A549 treated with RU486 at 1 μM for 4 hours (cell line): ENCODE data around the gene UHRF1. TPM values are rescaled to one million over a fixed set of nuclear protein-coding genes. Genes with fewer than 3 reads are reported as not detected.

Experiments used
- total RNA-seq: library from RNA; stranded (reverse); fragments of 200-300 nt; extraction: Qiagen RNA extraction; gene quantifications from 5 replicates; pipeline ENCODE4 v1.2.3, GENCODE V29; 2022; ENCODE audit warnings: low read depth

Gene UHRF1
- 38.8 to 53.2 TPM (median 46.2 TPM) in 5 replicates for total RNA-seq

DNA sequence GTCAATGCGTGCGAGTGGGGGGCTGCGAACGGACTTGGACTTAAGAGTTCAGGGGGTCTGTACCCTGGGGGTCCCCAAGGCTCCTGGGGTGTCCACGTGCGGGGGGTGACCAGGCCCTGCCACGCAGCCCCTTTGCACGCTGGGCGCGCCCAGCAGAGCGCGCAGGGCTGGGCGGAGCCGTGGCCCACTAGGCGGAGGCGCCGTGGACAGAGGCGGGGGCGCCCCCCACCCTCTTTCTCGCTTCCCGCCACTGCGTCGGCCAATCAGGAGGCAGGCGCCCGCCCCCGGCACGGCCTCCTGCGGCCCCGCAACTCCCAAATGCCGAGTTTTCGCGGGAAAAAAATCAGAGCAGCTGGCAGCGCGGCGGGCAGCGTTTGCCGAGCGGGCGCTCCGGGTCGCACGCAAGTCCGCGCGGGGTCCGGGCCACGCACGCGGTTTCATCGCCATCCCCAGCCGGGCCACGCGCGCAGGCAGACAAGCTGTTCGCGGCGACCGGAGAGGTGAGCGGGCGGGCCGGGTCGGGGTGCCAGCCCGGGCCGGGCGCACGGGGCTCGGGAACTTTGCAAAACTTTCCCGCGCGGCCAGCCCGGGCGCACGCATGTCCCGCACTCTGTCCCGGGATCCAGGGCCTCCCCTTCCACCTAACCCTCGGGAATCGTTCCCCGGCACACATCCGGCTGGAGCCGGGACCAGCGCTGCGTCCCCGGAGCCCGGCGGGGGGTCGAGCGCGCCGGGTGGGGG lies at the start of gene UHRF1:
TSS of gene UHRF1 (plus strand) at position 346 of the 741 bp plus-strand sequence. CDS start 1,385 bp downstream, outside the sequence.

DNA sequence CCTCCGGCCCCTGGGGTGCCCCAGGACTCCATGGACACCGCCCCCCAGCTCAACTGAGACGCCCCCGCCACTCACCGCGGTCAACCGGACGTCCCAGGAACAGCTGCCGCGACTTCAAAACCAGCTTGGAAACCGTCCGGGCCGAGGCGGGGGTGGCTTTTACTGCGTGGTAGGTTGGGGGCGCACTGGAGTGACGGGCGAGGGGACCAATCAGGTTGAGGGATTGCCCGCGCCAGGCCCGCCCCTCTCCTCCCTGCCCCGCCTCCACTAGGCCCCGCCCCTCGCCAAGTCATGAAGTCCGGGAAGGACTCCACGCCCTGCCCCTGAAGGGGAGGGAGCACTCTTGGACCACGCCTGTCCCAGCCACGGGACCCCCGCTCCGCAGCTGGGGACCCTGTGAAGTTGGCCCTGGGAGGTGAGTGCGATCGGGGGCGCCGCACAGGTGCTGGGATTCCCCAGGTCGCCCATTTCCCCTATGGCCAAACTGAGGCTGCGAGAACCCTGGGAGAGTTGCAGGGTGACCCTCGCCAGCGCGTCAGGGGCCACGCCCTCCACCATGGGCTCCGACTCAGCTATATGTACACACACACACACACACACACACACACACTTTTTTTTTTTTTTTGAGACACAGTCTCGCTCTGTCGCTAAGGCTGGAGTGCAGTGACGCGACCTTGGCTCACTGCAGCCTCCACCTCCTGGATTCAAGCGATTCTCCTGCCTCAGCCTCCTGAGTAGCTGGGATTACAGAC lies 41.6 kb upstream of the UHRF1 start, which contains the start of gene PLIN3:
TSS of gene PLIN3 (minus strand) at position 134 of the 752 bp plus-strand sequence. CDS start 6,273 bp downstream, outside the sequence.

DNA sequence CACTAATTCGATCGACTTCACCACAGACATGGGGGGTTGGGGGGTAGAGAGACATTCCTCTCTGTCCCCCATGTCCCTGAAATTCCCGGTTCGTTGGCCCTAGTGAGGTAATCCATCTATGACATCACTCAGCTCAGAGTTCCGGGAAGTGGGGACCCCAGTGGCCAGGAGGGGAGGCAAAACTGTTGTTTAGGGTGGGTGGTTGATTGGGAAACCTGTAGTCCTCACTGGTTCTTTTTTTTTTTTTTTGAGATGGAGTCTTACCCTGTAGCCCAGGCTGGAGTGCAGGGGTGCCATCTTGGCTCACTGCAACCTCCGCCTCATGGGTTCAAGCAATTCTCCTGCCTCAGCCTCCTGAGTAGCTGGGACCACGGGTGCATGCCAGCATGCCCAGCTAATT lies 6.5 kb upstream of the UHRF1 start, which contains the start of gene ARRDC5:
TSS of gene ARRDC5 (minus strand) at position 101 of the 400 bp plus-strand sequence. CDS start at position 30, 71 bp downstream.

DNA sequence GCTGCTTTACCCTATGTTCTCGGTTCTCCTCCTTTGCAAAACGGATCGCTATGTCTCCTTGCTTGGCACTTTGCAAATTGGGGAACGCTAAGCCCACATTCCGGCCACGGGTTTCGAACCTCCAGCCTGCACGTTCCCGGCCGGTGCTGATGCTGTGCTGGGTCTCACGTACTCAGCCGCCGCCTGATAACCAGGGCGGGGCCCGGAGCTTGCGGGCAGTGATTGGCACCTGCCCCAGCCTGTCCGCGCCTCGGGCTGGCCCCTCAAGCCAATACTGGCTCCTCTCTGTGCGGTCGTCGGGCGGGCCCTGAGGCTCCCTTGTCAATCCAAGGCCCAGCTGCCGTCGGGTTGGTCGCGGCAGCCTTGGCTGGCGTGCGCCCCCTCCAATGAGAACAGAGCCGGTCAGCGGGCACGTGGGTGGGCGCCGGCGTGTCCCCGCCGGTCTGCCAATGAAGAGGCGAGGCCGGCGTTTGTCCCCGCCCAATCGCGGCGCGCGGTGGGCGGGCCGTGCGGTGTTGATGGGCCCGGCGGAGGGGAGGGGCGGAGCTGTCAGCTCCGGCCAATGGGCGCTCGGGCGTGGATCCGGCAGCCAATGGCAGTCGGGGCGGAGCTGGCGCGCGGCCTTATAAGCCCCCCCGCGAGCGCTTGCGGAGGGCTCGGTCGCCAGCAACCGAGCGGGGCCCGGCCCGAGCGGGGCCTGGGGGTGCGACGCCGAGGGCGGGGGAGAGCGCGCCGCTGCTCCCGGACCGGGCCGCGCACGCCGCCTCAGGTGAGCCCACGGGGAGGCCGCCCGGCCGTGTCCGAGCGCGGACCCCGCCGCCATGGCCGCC lies 59.4 kb downstream of the UHRF1 start, which contains the start of gene KDM4B:
TSS of gene KDM4B (plus strand) at position 652 of the 830 bp plus-strand sequence. CDS start 63,778 bp downstream, outside the sequence.

Other genes starting within 250 kb of the UHRF1 start
- gene MYDGF, start 239.2 kb upstream of the UHRF1 start, total RNA-seq = 115 to 147 TPM (median 144 TPM) in 5 replicates
- gene DPP9, start 185.7 kb upstream of the UHRF1 start, total RNA-seq = 54.4 to 66.9 TPM (median 62.2 TPM) in 5 replicates
- 5.3 to 6.1 TPM (median 5.9 TPM) in 5 replicates for gene FEM1A, start 117.8 kb upstream of the UHRF1 start, total RNA-seq
- gene TICAM1, start 77.8 kb upstream of the UHRF1 start, total RNA-seq = 5.9 to 9.8 TPM (median 8.5 TPM) in 5 replicates
- gene PLIN3, start 41.8 kb upstream of the UHRF1 start, total RNA-seq = 106 to 126 TPM (median 115 TPM) in 5 replicates
- gene ARRDC5, start 6.6 kb upstream of the UHRF1 start, total RNA-seq = not detected in 5 replicates
- 5.1 to 7.5 TPM (median 7.0 TPM) in 5 replicates for gene KDM4B, start 59.6 kb downstream of the UHRF1 start, total RNA-seq